H1 (cell line): ENCODE data around the gene EGFR. TPM values are rescaled to one million over a fixed set of nuclear protein-coding genes. Genes with fewer than 3 reads are reported as not detected.

Experiments
- CHD2 ChIP-seq: IDR thresholded peaks from 2 replicates; pipeline ENCODE4 v1.6.1; 2012; ENCODE audit warnings: low read length, improper control_type of control experiment
- TBP ChIP-seq: IDR thresholded peaks from 2 replicates; pipeline ENCODE4 v1.6.1; 2011; ENCODE audit warnings: low read depth, low read length, improper control_type of control experiment
- polyA plus RNA-seq, 7 experiments: library from polyadenylated mRNA; depleted of rRNA in 3 of 7; stranded (reverse) in 5 of 7; unstranded in 2 of 7; fragments of >200 nt in 5 of 7; fragments of 200-250 nt in 2 of 7; gene quantifications; 1 replicate in 5 of 7; 2 replicates in 1 of 7; 4 replicates in 1 of 7; pipeline versions ENCODE4 v1.2.1 to v1.2.3, GENCODE V29; 2011 to 2013; ENCODE audit warnings: missing spikeins in 2 of 7, mixed read lengths in 2 of 7
- total RNA-seq: library from RNA; stranded (reverse); fragmentation: NEBNext Ultra II Directional; extraction: Animal tissue kit (Norgen Biotek cat#: 25700); gene quantifications from 2 replicates; pipeline ENCODE4 v1.2.1, GENCODE V29; 2021

EGFR gene
- total and polyA plus RNA-seq, 2 of the 8 experiments (the other 6 are each of a cell fraction or from before 2014, with no cell fraction given) = 1.9 to 5.8 TPM

GRCh38 chr7:55192723-55193122 lies 173.9 kb downstream of the EGFR start (continued):
- TF ChIP-seq CHD2 (no peak), TBP (no peak)
